Neural cell (in vitro differentiated cells): ENCODE results near the gene SERPINE1.

Source experiments
- EP300 ChIP-seq: fragments of 450-650 bp; conservative IDR thresholded peaks from 2 replicates; pipeline ENCODE4 v1.6.1; 2014; ENCODE audit warnings: antibody characterized with exemption, mild to moderate bottlenecking, moderate library complexity; ENCODE audit not compliant: poor library complexity, severe bottlenecking
- EZH2 ChIP-seq: fragments of 200-600, 300-800 bp; shearing (Covaris generic), sonication (generic); IDR thresholded peaks from 2 replicates; pipeline ENCODE4 v1.6.1; 2014; ENCODE audit warnings: antibody characterized with exemption, low read length, borderline replicate concordance, mild to moderate bottlenecking; ENCODE audit not compliant: insufficient read depth, poor library complexity, severe bottlenecking

DNA sequence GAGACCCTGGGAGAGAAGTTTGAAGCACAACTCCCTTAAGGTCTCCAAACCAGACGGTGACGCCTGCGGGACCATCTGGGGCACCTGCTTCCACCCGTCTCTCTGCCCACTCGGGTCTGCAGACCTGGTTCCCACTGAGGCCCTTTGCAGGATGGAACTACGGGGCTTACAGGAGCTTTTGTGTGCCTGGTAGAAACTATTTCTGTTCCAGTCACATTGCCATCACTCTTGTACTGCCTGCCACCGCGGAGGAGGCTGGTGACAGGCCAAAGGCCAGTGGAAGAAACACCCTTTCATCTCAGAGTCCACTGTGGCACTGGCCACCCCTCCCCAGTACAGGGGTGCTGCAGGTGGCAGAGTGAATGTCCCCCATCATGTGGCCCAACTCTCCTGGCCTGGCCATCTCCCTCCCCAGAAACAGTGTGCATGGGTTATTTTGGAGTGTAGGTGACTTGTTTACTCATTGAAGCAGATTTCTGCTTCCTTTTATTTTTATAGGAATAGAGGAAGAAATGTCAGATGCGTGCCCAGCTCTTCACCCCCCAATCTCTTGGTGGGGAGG is 10.8 kb downstream of the SERPINE1 start:
- TF ChIP-seq EP300 (no peak), EZH2 (no peak)
